Thyroid gland (tissue), 4 donors: Measurements from ENCODE around the gene ANKRD28. TPM values are rescaled to one million over a fixed set of nuclear protein-coding genes. Genes with fewer than 3 reads are reported as not detected.
"Not testable (repeated sequence)": the region's sequence is repeated elsewhere in the genome, so short reads cannot be mapped to it uniquely, and the experiment has no call there.

Experiments used
- DNase-seq, 2 donors: peaks; one replicate each; pipeline ENCODE4 v3.0.0-alpha.2; 2019
- H3K27ac ChIP-seq, 3 donors: fragments of 200-600 bp; sonication (generic); 1 replicate in 2 of 3; 2 replicates in 1 of 3; pipeline ENCODE4 v1.5.1; 2016 to 2019; ENCODE audit warnings: mild to moderate bottlenecking in 1 of 3, moderate library complexity in 1 of 3
- H3K27me3 ChIP-seq: fragments of 200-600 bp; sonication (generic); one replicate; pipeline ENCODE4 v1.5.1; 2019
- H3K36me3 ChIP-seq, 2 donors: fragments of 200-600 bp; sonication (generic); one replicate each; pipeline ENCODE4 v1.5.1; 2016 to 2019
- H3K4me1 ChIP-seq, 2 donors: fragments of 200-600 bp; sonication (generic); one replicate each; pipeline ENCODE4 v1.5.1; 2017 to 2019
- H3K4me3 ChIP-seq, 3 donors: fragments of 200-600 bp; sonication (generic); replicated peaks in 1 of 3; 1 replicate in 2 of 3; 2 replicates in 1 of 3; pipeline ENCODE4 v1.5.1; 2016; ENCODE audit warnings: mild to moderate bottlenecking in 1 of 3
- H3K9me3 ChIP-seq: fragments of 200-600 bp; sonication (generic); one replicate; pipeline ENCODE4 v1.5.1; 2017
- CTCF ChIP-seq, 6 experiments: fragments of 200-600 bp in 3 of 6; fragments of 450-650 bp in 3 of 6; sonication (generic) in 3 of 6; IDR thresholded peaks; one replicate each; pipeline ENCODE4 v1.5.1; 2016 to 2019; ENCODE audit warnings: antibody characterized with exemption in 6 of 6, mild to moderate bottlenecking in 2 of 6, inconsistent platforms in 1 of 6, moderate library complexity in 1 of 6
- POLR2A ChIP-seq, 2 donors: fragments of 450-650 bp; IDR thresholded peaks; one replicate each; pipeline ENCODE4 v1.6.1; 2017; ENCODE audit warnings: antibody characterized with exemption in 2 of 2, mild to moderate bottlenecking in 2 of 2, moderate library complexity in 1 of 2
- WGBS, 2 donors: methylation state at CpG; one replicate each; pipeline ENCODE4 v1.1.5; 2017; 5-methylcytosine and 5-hydroxymethylcytosine counted together
- intact Hi-C: fragments of 100-400 bp; cut with DNase I; formaldehyde crosslinking; loops from one replicate; pipeline ENCODE4 v1.15.1; 2023
- total RNA-seq, 4 donors: library from RNA; depleted of rRNA; stranded (reverse); fragments of >200 nt; gene quantifications; one replicate each; pipeline ENCODE4 v1.2.3, GENCODE V29; 2016

ANKRD28 gene
- total RNA-seq, 4 donors from 2014 or later = 61.3 to 83.3 (median 72.7) TPM

GRCh38 chr3:15755181-15755580, 42.6 kb downstream of the ANKRD28 start:
- no peak for DNase-seq
- no peak overlapping the region for H3K4me3 ChIP-seq
- no peaks in the 10 kb centered on the region for H3K9me3 ChIP-seq
- H3K27ac ChIP-seq = no peak overlapping the region
- TF ChIP-seq POLR2A (IDR thresholded peaks at IDR 0.05) (no peak), CTCF (IDR thresholded peaks at IDR 0.05) (no peak)
- WGBS, 2 donors = 85 to 93% methylated on average over 1 of the region's 1 CpG
- no peaks in the 10 kb centered on the region for H3K36me3 ChIP-seq
- H3K4me1 ChIP-seq = peaks cover 13 to 24% of the 10 kb centered on the region in 2 donors
- no peaks in the 10 kb centered on the region for H3K27me3 ChIP-seq
- intact Hi-C loops = no loop called here

- Histone ChIP-seq H3K27ac (peak overlapping the region in 2 of 3 donors; percentile 82 to 86), H3K27me3 (no peaks in the 10 kb centered on the region), H3K9me3 (no peaks in the 10 kb centered on the region), H3K36me3 (no peaks in the 10 kb centered on the region), H3K4me3 (no peak overlapping the region), H3K4me1 (peaks cover 13 to 24% of the 10 kb centered on the region in 2 donors)
- no peak for DNase-seq
- 91 to 97% methylated on average over 2 of the region's 2 CpGs for WGBS, 2 donors
- intact Hi-C loops = no loop called here
- TF ChIP-seq CTCF (IDR thresholded peaks at IDR 0.05) (no peak), POLR2A (IDR thresholded peaks at IDR 0.05) (no peak)
These were observed 43.7 kb downstream of the ANKRD28 start for GRCh38 chr3:15754047-15754446.

- peak; percentile 52 to 55 for DNase-seq
- Histone ChIP-seq H3K36me3 (no peaks in the 10 kb centered on the region), H3K27me3 (no peaks in the 10 kb centered on the region), H3K4me1 (peaks cover 13 to 24% of the 10 kb centered on the region in 2 donors), H3K9me3 (no peaks in the 10 kb centered on the region), H3K27ac (peak overlapping the region; percentile 69 to 86 (median 82)), H3K4me3 (no peak overlapping the region)
- intact Hi-C loops = no loop called here
- 32 to 33% methylated on average over 5 of the region's 5 CpGs for WGBS, 2 donors
- no peak for TF ChIP-seq CTCF (IDR thresholded peaks at IDR 0.05)
- peak in 1 of 2 donors; percentile 58 for TF ChIP-seq POLR2A (IDR thresholded peaks at IDR 0.05)
These were observed 44.6 kb downstream of the ANKRD28 start for GRCh38 chr3:15753056-15753710.

GRCh38 chr3:15750879-15751278, 46.9 kb downstream of the ANKRD28 start:
- TF ChIP-seq POLR2A (IDR thresholded peaks at IDR 0.05) = no peak
- TF ChIP-seq CTCF (IDR thresholded peaks at IDR 0.05) = no peak
- no peak for DNase-seq
- H3K9me3 ChIP-seq = no peaks in the 10 kb centered on the region
- intact Hi-C loops = no loop called here
- H3K36me3 ChIP-seq = no peaks in the 10 kb centered on the region
- H3K27ac ChIP-seq = no peak overlapping the region
- WGBS, 2 donors = 96% methylated on average over 2 of the region's 2 CpGs
- no peak overlapping the region for H3K4me3 ChIP-seq
- H3K4me1 ChIP-seq = peaks cover 13 to 24% of the 10 kb centered on the region in 2 donors
- no peaks in the 10 kb centered on the region for H3K27me3 ChIP-seq

GRCh38 chr3:15750143-15750542, 47.6 kb downstream of the ANKRD28 start:
- Histone ChIP-seq H3K9me3 (no peaks in the 10 kb centered on the region), H3K4me1 (peaks cover 13 to 24% of the 10 kb centered on the region in 2 donors), H3K4me3 (no peak overlapping the region), H3K27ac (no peak overlapping the region), H3K36me3 (no peaks in the 10 kb centered on the region), H3K27me3 (no peaks in the 10 kb centered on the region)
- DNase-seq = no peak
- 97% methylated on average over 3 of the region's 3 CpGs for WGBS, 2 donors
- intact Hi-C loops = no loop called here
- TF ChIP-seq POLR2A (IDR thresholded peaks at IDR 0.05) = no peak
- no peak for TF ChIP-seq CTCF (IDR thresholded peaks at IDR 0.05)

- intact Hi-C loops, H3K27ac ChIP-seq, H3K36me3 ChIP-seq, H3K27me3 ChIP-seq, DNase-seq, H3K4me1 ChIP-seq, H3K4me3 ChIP-seq, H3K9me3 ChIP-seq: not testable (repeated sequence)
- 91 to 93% methylated on average over 2 of the region's 2 CpGs for WGBS, 2 donors
These were observed 51.9 kb downstream of the ANKRD28 start for GRCh38 chr3:15745896-15746295.
